OCI-LY7 (cell line): Measurements from ENCODE around the gene LDLRAD2. TPM values are rescaled to one million over a fixed set of nuclear protein-coding genes. Genes with fewer than 3 reads are reported as not detected.

Experiments
- BruUV-seq: library from RNA; stranded (reverse); fragments of 400-500 nt; replicated peaks from 2 replicates; lab custom pipeline; 2021; lab: Mats Ljungman, UMichigan
- CTCF ChIA-PET: fragments of 300-600 bp; sonication (Branson Sonifier 250); formaldehyde crosslinking; loops from one replicate; lab custom pipeline; 2022; ENCODE audit warnings: antibody characterized with exemption; ENCODE audit not compliant: unreplicated experiment; lab: Charles Lee
- POLR2A ChIA-PET: fragments of 300-600 bp; sonication (Branson Sonifier 250); formaldehyde crosslinking; loops from one replicate; lab custom pipeline; 2022; ENCODE audit warnings: antibody characterized with exemption; lab: Charles Lee
- DNase-seq: peaks from one replicate; pipeline ENCODE4 v3.0.0-alpha.2; 2015; ENCODE audit warnings: low spot score
- H2AFZ ChIP-seq: fragments of 200-600 bp; sonication (generic), shearing (Covaris generic); 2 replicates; pipeline ENCODE4 v1.6.1; 2014; ENCODE audit warnings: mild to moderate bottlenecking, antibody characterized with exemption, low read length, moderate library complexity
- H3K27ac ChIP-seq: fragments of 200-600 bp; sonication (generic); 2 replicates; pipeline ENCODE4 v1.5.1; 2014; ENCODE audit warnings: mixed run types, low read depth, mild to moderate bottlenecking, moderate library complexity, low read length, inconsistent platforms; ENCODE audit not compliant: poor library complexity, severe bottlenecking
- H3K36me3 ChIP-seq: fragments of 200-600 bp; sonication (generic); 2 replicates; pipeline ENCODE4 v1.6.1; 2014; ENCODE audit warnings: mild to moderate bottlenecking, antibody characterized with exemption, low read length, moderate library complexity, mixed read lengths; ENCODE audit not compliant: insufficient read depth
- H3K4me1 ChIP-seq: fragments of 200-600 bp; sonication (generic); 2 replicates; pipeline ENCODE4 v1.5.1; 2014; ENCODE audit warnings: mild to moderate bottlenecking, low read length; ENCODE audit not compliant: insufficient read depth, poor library complexity, severe bottlenecking
- H3K4me2 ChIP-seq: fragments of 200-600 bp; sonication (generic); 2 replicates; pipeline ENCODE4 v1.6.1; 2014; ENCODE audit warnings: mild to moderate bottlenecking, low read length
- H3K4me3 ChIP-seq: fragments of 200-600 bp; sonication (generic); 2 replicates; pipeline ENCODE4 v1.5.1; 2014; ENCODE audit warnings: mild to moderate bottlenecking, low read depth, low read length; ENCODE audit not compliant: poor library complexity, severe bottlenecking
- H3K79me2 ChIP-seq: fragments of 200-600 bp; sonication (generic); 2 replicates; pipeline ENCODE4 v1.6.1; 2016; ENCODE audit warnings: low read depth, mild to moderate bottlenecking, low read length, moderate library complexity, mixed read lengths; ENCODE audit not compliant: insufficient read depth
- H3K9me2 ChIP-seq: fragments of 200-600 bp; sonication (generic); 2 replicates; pipeline ENCODE4 v1.6.1; 2016; ENCODE audit warnings: mild to moderate bottlenecking, low read length, mixed read lengths; ENCODE audit not compliant: insufficient read depth
- H3K9me3 ChIP-seq: fragments of 200-600 bp; sonication (generic); 2 replicates; pipeline ENCODE4 v1.6.1; 2014; ENCODE audit warnings: mild to moderate bottlenecking, mixed run types, low read length, mixed read lengths
- H4K20me1 ChIP-seq: fragments of 200-600 bp; sonication (generic); 2 replicates; pipeline ENCODE4 v1.6.1; 2014; ENCODE audit warnings: mild to moderate bottlenecking, antibody characterized with exemption, low read length, moderate library complexity, mixed read lengths; ENCODE audit not compliant: insufficient read depth
- CTCF ChIP-seq: fragments of 200-600 bp; sonication (generic); conservative IDR thresholded peaks from 2 replicates; pipeline ENCODE4 v1.5.1; 2014; ENCODE audit warnings: mild to moderate bottlenecking, antibody characterized with exemption, low read length, moderate library complexity, mixed read lengths
- EZH2phosphoT487 ChIP-seq: fragments of 200-600 bp; sonication (generic); IDR thresholded peaks from 2 replicates; pipeline ENCODE4 v1.6.1; 2018; ENCODE audit warnings: low read depth, borderline replicate concordance, mild to moderate bottlenecking, mixed run types, antibody characterized with exemption, low read length, moderate library complexity, mixed read lengths
- intact Hi-C: fragments of 100-400 bp; cut with micrococcal nuclease; formaldehyde crosslinking; loops from one replicate; pipeline ENCODE4 v1.10.0; 2022; ENCODE audit not compliant: unreplicated experiment
- total RNA-seq, 2 experiments: library from RNA; depleted of rRNA in 1 of 2; stranded (reverse); fragments of >200 nt in 1 of 2; shearing (Covaris generic) in 1 of 2; gene quantifications; 2 replicates each; pipeline ENCODE4 v1.2.3, GENCODE V29; 2014 to 2022

Gene LDLRAD2
- total RNA-seq, 2 experiments from 2014 or later = not detected

GRCh38 chr1:21865609-21865942, 53.5 kb downstream of the LDLRAD2 start:
- no TSS peak for BruUV-seq
- Histone ChIP-seq H3K4me2 (peak overlapping the region; percentile 63), H3K4me1 (peaks cover 29% of the 10 kb centered on the region), H3K79me2 (no peaks in the 10 kb centered on the region), H3K9me2 (no peaks in the 10 kb centered on the region), H2AFZ (peak overlapping the region; percentile 56), H3K27ac (peak overlapping the region; percentile 75), H3K9me3 (peaks cover 7% of the 10 kb centered on the region; the same call in 1 of the 2 replicates), H3K36me3 (no peaks in the 10 kb centered on the region), H4K20me1 (no peaks in the 10 kb centered on the region), H3K4me3 (peak overlapping the region; percentile 12)
- intact Hi-C loops = no loop called here
- TF ChIP-seq EZH2phosphoT487 (no peak), CTCF (no peak)
- POLR2A ChIA-PET = no interaction called here
- CTCF ChIA-PET = no interaction called here
- peak; percentile 86 for DNase-seq

GRCh38 chr1:21865943-21866706, 54.1 kb downstream of the LDLRAD2 start:
- Histone ChIP-seq H3K9me2 (no peaks in the 10 kb centered on the region), H3K4me1 (peaks cover 29% of the 10 kb centered on the region), H3K36me3 (no peaks in the 10 kb centered on the region), H2AFZ (peak overlapping the region; percentile 56), H3K4me2 (peak overlapping the region; percentile 63), H3K4me3 (peak overlapping the region; percentile 12), H3K9me3 (peaks cover 2% of the 10 kb centered on the region; the same call in 1 of the 2 replicates), H3K27ac (peak overlapping the region; percentile 75), H3K79me2 (no peaks in the 10 kb centered on the region), H4K20me1 (no peaks in the 10 kb centered on the region)
- peak; percentile 88 for DNase-seq
- intact Hi-C loops = no loop called here
- no TSS peak for BruUV-seq
- ChIA-PET CTCF (no interaction called here), POLR2A (interaction anchor here (0.6 to 1.0 kb wide), 5 partner anchors 15 to 1452 kb away, joined by 3 to 4 read pairs (median 3); partner anchors contain the start of gene USP48)
- TF ChIP-seq CTCF = no peak
- TF ChIP-seq EZH2phosphoT487 = no peak

GRCh38 chr1:21866707-21867043, 54.6 kb downstream of the LDLRAD2 start:
- Histone ChIP-seq H3K9me3 (no peaks in the 10 kb centered on the region), H3K79me2 (no peaks in the 10 kb centered on the region), H3K27ac (peak overlapping the region; percentile 75), H3K4me1 (peaks cover 30% of the 10 kb centered on the region), H3K9me2 (no peaks in the 10 kb centered on the region), H3K36me3 (no peaks in the 10 kb centered on the region), H3K4me3 (no peak overlapping the region), H4K20me1 (no peaks in the 10 kb centered on the region), H2AFZ (peak overlapping the region; percentile 56; the same call in 1 of the 2 replicates), H3K4me2 (peak overlapping the region; percentile 63)
- POLR2A ChIA-PET = interaction anchor here (0.6 to 1.0 kb wide), 5 partner anchors 16 to 1452 kb away, joined by 3 to 4 read pairs (median 3); partner anchors contain the start of gene USP48
- CTCF ChIA-PET = no interaction called here
- intact Hi-C loops = no loop called here
- no peak for TF ChIP-seq EZH2phosphoT487
- no peak for TF ChIP-seq CTCF
- DNase-seq = no peak
- BruUV-seq = no TSS peak
